GM23248 (cell line): ENCODE results near the gene LCP2. TPM values are rescaled to one million over a fixed set of nuclear protein-coding genes. Genes with fewer than 3 reads are reported as not detected.

Experiments used
- DNase-seq: peaks from one replicate; pipeline ENCODE4 v3.0.0-alpha.2; 2015
- H2AFZ ChIP-seq: fragments of 200-600 bp; sonication (generic); 2 replicates; pipeline ENCODE4 v1.6.1; 2016; ENCODE audit warnings: antibody characterized with exemption
- H3F3A ChIP-seq: fragments of 200-600 bp; sonication (generic); 2 replicates; pipeline ENCODE4 v1.6.1; 2016; ENCODE audit warnings: mild to moderate bottlenecking, antibody characterized with exemption, mixed run types; ENCODE audit not compliant: insufficient read depth
- H3K27ac ChIP-seq: fragments of 200-600 bp; sonication (generic); 2 replicates; pipeline ENCODE4 v1.5.1; 2016; ENCODE audit warnings: mild to moderate bottlenecking
- H3K27me3 ChIP-seq: fragments of 200-600 bp; sonication (generic); replicated peaks from 2 replicates; pipeline ENCODE4 v1.6.1; 2016; ENCODE audit warnings: mild to moderate bottlenecking; ENCODE audit not compliant: insufficient read depth
- H3K36me3 ChIP-seq: fragments of 200-600 bp; sonication (generic); 2 replicates; pipeline ENCODE4 v1.6.1; 2016; ENCODE audit warnings: low read depth, mild to moderate bottlenecking
- H3K4me1 ChIP-seq: fragments of 200-600 bp; sonication (generic); 2 replicates; pipeline ENCODE4 v1.6.1; 2016; ENCODE audit warnings: mild to moderate bottlenecking; ENCODE audit not compliant: insufficient read depth
- H3K4me2 ChIP-seq: fragments of 200-600 bp; sonication (generic); one replicate; pipeline ENCODE4 v1.6.1; 2016; ENCODE audit warnings: mild to moderate bottlenecking; ENCODE audit not compliant: unreplicated experiment
- H3K4me3 ChIP-seq: fragments of 200-600 bp; sonication (generic); 2 replicates; pipeline ENCODE4 v1.5.1; 2016; ENCODE audit warnings: mild to moderate bottlenecking
- H3K79me2 ChIP-seq: fragments of 200-600 bp; sonication (generic); 2 replicates; pipeline ENCODE4 v1.6.1; 2016; ENCODE audit warnings: mild to moderate bottlenecking; ENCODE audit not compliant: insufficient read depth
- H3K9ac ChIP-seq: fragments of 200-600 bp; sonication (generic); 2 replicates; pipeline ENCODE4 v1.6.1; 2016; ENCODE audit warnings: mild to moderate bottlenecking
- H3K9me2 ChIP-seq: fragments of 200-600 bp; sonication (generic); 2 replicates; pipeline ENCODE4 v1.6.1; 2016; ENCODE audit warnings: mixed run types, mild to moderate bottlenecking, moderate library complexity; ENCODE audit not compliant: insufficient read depth
- H3K9me3 ChIP-seq: fragments of 200-600 bp; sonication (generic); one replicate; pipeline ENCODE4 v1.6.1; 2017; ENCODE audit warnings: low read depth
- H4K20me1 ChIP-seq: fragments of 200-600 bp; sonication (generic); 2 replicates; pipeline ENCODE4 v1.6.0; 2016; ENCODE audit not compliant: insufficient read depth
- EZH2 ChIP-seq: fragments of 200-600 bp; sonication (generic); IDR thresholded peaks from 2 replicates; pipeline ENCODE4 v1.6.1; 2018; ENCODE audit warnings: antibody characterized with exemption, mild to moderate bottlenecking; ENCODE audit not compliant: insufficient read depth, poor library complexity, severe bottlenecking
- EZH2phosphoT487 ChIP-seq: fragments of 200-600 bp; sonication (generic); IDR thresholded peaks from 2 replicates; pipeline ENCODE4 v1.6.1; 2018; ENCODE audit warnings: antibody characterized with exemption, moderate library complexity, mild to moderate bottlenecking, low read depth; ENCODE audit not compliant: insufficient read depth
- WGBS, 2 experiments: methylation state at CpG; one replicate each; pipeline ENCODE4 v1.1.6; 2015 to 2017; ENCODE audit warnings: low lambda C conversion rate in 2 of 2, low coverage in 1 of 2; ENCODE audit errors: missing lambda C conversion rate in 2 of 2; 5-methylcytosine and 5-hydroxymethylcytosine counted together
- in situ Hi-C: fragments of 300-500 bp; cut with MboI; formaldehyde crosslinking; loops from 2 replicates; pipeline ENCODE4 v1.15.0; 2020
- polyA plus RNA-seq: library from polyadenylated mRNA; unstranded; fragments of >200 nt; fragmentation: Nextera tagmentation; extraction: Ambion mirVana; gene quantifications from 2 replicates; pipeline ENCODE4 v1.2.1, GENCODE V29; 2016
- total RNA-seq: library from RNA; depleted of rRNA; stranded (reverse); fragments of >200 nt; shearing (Covaris generic); gene quantifications from 2 replicates; pipeline ENCODE4 v1.2.3, GENCODE V29; 2014

Gene LCP2
- total and polyA plus RNA-seq, 2 experiments from 2014 or later: not detected

DNA sequence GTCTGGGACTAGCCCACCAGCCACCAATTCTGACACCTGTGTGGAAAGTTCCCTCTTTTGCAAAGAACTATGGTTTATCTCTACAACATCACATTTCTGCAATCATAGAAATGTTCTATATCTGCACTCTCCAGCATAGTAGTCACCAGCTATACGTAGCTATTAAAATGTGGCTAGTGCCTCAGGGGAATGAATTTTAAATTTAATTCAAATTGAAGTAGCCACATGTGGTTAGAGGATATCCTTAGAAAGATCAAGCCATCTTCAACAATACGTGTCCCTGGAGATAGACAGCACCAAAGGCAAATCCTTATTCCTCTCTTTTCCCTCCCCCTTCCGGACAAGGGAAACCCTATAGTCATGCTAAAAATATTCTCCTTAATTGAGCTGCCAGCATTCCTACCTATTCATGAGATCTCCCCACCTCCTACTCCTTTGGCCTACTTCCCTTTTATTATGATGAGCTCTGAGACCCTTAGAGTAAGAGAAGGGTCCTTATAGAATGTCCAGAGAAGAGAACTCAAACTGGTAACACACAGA, 11.1 kb downstream of the LCP2 start:
- in situ Hi-C loops: no loop called here
- DNase-seq: no peak
- Histone ChIP-seq H3K27ac (no peak overlapping the region), H4K20me1 (no peaks in the 10 kb centered on the region), H3F3A (no peaks in the 10 kb centered on the region), H3K4me1 (no peaks in the 10 kb centered on the region), H3K4me3 (no peak overlapping the region), H3K79me2 (no peaks in the 10 kb centered on the region), H3K9ac (no peak overlapping the region), H3K9me2 (no peaks in the 10 kb centered on the region), H3K27me3 (peaks cover 23% of the 10 kb centered on the region; the same call in 1 of the 2 replicates), H3K9me3 (no peaks in the 10 kb centered on the region), H2AFZ (no peak overlapping the region), H3K4me2 (no peak overlapping the region), H3K36me3 (no peaks in the 10 kb centered on the region)
- WGBS, 2 experiments: 28 to 37% methylated on average over 3 of the region's 3 CpGs
- TF ChIP-seq EZH2 (no peak), EZH2phosphoT487 (no peak)

DNA sequence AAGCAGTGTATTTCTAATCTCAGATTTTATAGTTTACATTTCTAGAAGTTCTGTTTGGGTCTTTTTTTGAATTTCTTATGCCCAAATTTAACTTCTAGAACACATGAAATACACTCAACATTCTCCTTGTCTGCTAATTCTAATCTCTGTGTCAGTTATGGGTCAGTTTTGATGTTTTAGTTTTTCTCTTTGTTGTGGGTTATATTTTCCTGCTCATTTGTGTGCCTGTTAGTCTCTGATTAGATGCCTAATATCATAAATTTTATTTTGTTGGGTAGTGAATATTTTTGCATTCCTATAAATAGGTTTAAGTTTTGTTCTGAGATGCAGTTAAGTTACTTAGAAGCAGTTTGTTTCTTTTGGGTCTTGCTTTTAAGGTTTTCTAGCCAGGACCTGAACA, 12.4 kb downstream of the LCP2 start:
- no peaks in the 10 kb centered on the region for H3K9me3 ChIP-seq
- no peak overlapping the region for H3K27ac ChIP-seq
- H3K27me3 ChIP-seq: peaks cover 19% of the 10 kb centered on the region; the same call in 1 of the 2 replicates
- H2AFZ ChIP-seq: no peak overlapping the region
- no peaks in the 10 kb centered on the region for H4K20me1 ChIP-seq
- in situ Hi-C loops: no loop called here
- H3K4me3 ChIP-seq: no peak overlapping the region
- no peaks in the 10 kb centered on the region for H3K9me2 ChIP-seq
- no peaks in the 10 kb centered on the region for H3K36me3 ChIP-seq
- H3F3A ChIP-seq: no peaks in the 10 kb centered on the region
- no peak overlapping the region for H3K9ac ChIP-seq
- no peaks in the 10 kb centered on the region for H3K4me1 ChIP-seq
- no peak for DNase-seq
- TF ChIP-seq EZH2 (no peak), EZH2phosphoT487 (no peak)
- H3K4me2 ChIP-seq: no peak overlapping the region
- H3K79me2 ChIP-seq: no peaks in the 10 kb centered on the region

DNA sequence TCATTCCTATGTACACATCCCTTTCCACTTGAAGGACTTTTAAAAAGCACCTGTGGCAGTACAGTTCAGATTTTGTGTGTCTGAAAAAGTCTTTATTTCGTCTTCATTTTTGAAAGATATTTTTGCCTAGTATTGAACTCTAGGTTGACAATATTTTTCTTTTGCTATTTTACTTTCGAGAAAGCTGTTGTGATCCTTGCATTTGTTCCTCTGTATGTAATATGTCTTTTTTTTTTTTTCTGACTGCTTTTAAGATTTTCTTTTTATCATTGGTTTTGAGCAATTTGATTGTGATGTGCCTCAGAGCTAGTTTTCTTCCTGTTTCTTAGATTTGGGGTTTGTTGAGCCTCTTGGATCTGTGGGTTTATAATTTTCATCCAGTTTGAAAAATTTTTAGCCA, 13.3 kb downstream of the LCP2 start:
- TF ChIP-seq EZH2 (no peak), EZH2phosphoT487 (no peak)
- Histone ChIP-seq H3K9me2 (no peaks in the 10 kb centered on the region), H3K9me3 (no peaks in the 10 kb centered on the region), H3K79me2 (no peaks in the 10 kb centered on the region), H3K27me3 (peaks cover 14% of the 10 kb centered on the region; the same call in 1 of the 2 replicates), H3K4me3 (no peak overlapping the region), H4K20me1 (no peaks in the 10 kb centered on the region), H3K27ac (no peak overlapping the region), H3K36me3 (no peaks in the 10 kb centered on the region), H3F3A (no peaks in the 10 kb centered on the region), H3K4me1 (no peaks in the 10 kb centered on the region), H2AFZ (no peak overlapping the region), H3K4me2 (no peak overlapping the region), H3K9ac (no peak overlapping the region)
- in situ Hi-C loops: no loop called here
- WGBS, 2 experiments: 16 to 23% methylated on average over 2 of the region's 2 CpGs
- DNase-seq: no peak

DNA sequence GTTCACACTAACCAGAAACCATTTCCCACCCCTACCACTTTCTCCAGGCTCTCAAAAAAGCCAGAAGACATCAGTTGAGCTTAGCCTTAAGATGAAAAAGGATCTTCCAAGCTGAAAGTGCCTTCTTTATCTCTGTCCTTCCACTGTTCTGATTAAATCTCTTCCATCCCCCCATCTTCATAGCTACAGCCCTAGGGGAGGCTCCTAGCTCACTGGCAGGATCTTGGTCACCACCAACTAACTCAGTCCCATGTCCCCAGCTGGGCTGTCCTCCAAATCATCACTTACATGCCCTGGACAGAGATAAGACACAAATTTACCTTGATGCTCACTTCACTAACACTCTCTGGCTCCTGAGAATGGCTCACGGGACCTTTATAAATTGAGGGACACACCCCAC, 14.3 kb downstream of the LCP2 start:
- DNase-seq: no peak
- TF ChIP-seq EZH2phosphoT487 (no peak), EZH2 (no peak)
- H3K4me3 ChIP-seq: no peak overlapping the region
- H3K9me3 ChIP-seq: no peaks in the 10 kb centered on the region
- H3K9ac ChIP-seq: no peak overlapping the region
- H3F3A ChIP-seq: no peaks in the 10 kb centered on the region
- no peak overlapping the region for H3K4me2 ChIP-seq
- 55 to 83% methylated on average over 1 of the region's 1 CpG for WGBS, 2 experiments
- H3K9me2 ChIP-seq: no peaks in the 10 kb centered on the region
- H2AFZ ChIP-seq: no peak overlapping the region
- no peaks in the 10 kb centered on the region for H3K4me1 ChIP-seq
- no peaks in the 10 kb centered on the region for H3K79me2 ChIP-seq
- no peaks in the 10 kb centered on the region for H4K20me1 ChIP-seq
- H3K27me3 ChIP-seq: peaks cover 14% of the 10 kb centered on the region; the same call in 1 of the 2 replicates
- no peak overlapping the region for H3K27ac ChIP-seq
- in situ Hi-C loops: no loop called here
- H3K36me3 ChIP-seq: no peaks in the 10 kb centered on the region

DNA sequence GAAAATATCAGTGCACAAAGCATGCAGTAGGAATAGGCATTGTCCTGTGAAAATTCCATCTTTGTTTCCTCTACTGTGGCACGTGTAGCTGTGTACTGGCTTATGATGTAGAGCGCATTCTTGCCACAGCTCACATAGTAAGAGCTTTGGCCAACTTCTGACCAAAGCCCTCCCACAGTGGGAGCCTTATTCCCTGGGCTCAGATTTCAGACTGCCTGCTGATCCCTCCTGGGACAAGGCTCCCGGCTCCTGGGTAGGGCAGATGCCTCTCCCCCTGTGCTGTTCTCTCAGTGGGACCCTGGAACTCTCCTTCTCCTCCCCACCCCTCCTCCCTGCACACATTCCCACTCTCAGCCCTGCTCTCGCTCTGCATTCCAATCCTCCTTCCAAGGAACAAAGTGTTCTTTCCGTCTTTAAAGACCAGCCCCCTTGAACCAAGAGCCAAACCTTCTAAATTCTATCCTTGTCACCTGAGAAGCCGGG, 17.5 kb downstream of the LCP2 start:
- Histone ChIP-seq H3K36me3 (no peaks in the 10 kb centered on the region), H3K9me2 (no peaks in the 10 kb centered on the region), H3K27ac (no peak overlapping the region), H3K27me3 (peaks cover 14% of the 10 kb centered on the region), H3K9me3 (no peaks in the 10 kb centered on the region), H4K20me1 (no peaks in the 10 kb centered on the region), H3K79me2 (no peaks in the 10 kb centered on the region), H3K4me1 (no peaks in the 10 kb centered on the region), H3K9ac (no peak overlapping the region), H3F3A (no peaks in the 10 kb centered on the region), H2AFZ (no peak overlapping the region), H3K4me3 (no peak overlapping the region), H3K4me2 (no peak overlapping the region)
- 21 to 32% methylated on average over 5 to 6 of the region's 6 CpGs for WGBS, 2 experiments
- DNase-seq: no peak
- in situ Hi-C loops: no loop called here
- TF ChIP-seq EZH2phosphoT487 (no peak), EZH2 (no peak)
